HepG2 (cell line): Measurements from ENCODE around the gene ANKRD27. TPM values are rescaled to one million over a fixed set of nuclear protein-coding genes. Genes with fewer than 3 reads are reported as not detected.

Experiments
- ARNT2 ChIP-seq: sonication (generic); formaldehyde crosslinking; IDR thresholded peaks from 2 replicates; pipeline ENCODE4 v1.8.0; 2022; ENCODE audit warnings: mild to moderate bottlenecking, low read depth, missing genetic modification reagents, moderate library complexity
- FOXA3 ChIP-seq: IDR thresholded peaks from 2 replicates; pipeline ENCODE4 v1.6.1; 2016; ENCODE audit warnings: missing genetic modification reagents, missing compliant biosample characterization
- GATA4 ChIP-seq: sonication (generic); IDR thresholded peaks from 2 replicates; pipeline ENCODE4 v1.6.1; 2016; ENCODE audit warnings: antibody characterized with exemption, low read depth, borderline replicate concordance
- GATAD1 ChIP-seq: IDR thresholded peaks from 2 replicates; pipeline ENCODE4 v1.6.1; 2016; ENCODE audit warnings: missing genetic modification reagents, missing compliant biosample characterization
- JUN ChIP-seq: sonication (generic); formaldehyde crosslinking; IDR thresholded peaks from 2 replicates; pipeline ENCODE4 v1.4.0; 2020; ENCODE audit warnings: mild to moderate bottlenecking, missing genetic modification reagents
- KLF12 ChIP-seq: sonication (generic); formaldehyde crosslinking; IDR thresholded peaks from 2 replicates; pipeline ENCODE4 v1.4.0; 2020; ENCODE audit warnings: missing genetic modification reagents, borderline replicate concordance
- MTA3 ChIP-seq: sonication (generic); formaldehyde crosslinking; IDR thresholded peaks from 2 replicates; pipeline ENCODE4 v1.4.0; 2020; ENCODE audit warnings: missing genetic modification reagents
- NFE2L2 ChIP-seq: fragments of 150-350 bp; IDR thresholded peaks from 2 replicates; pipeline ENCODE4 v1.6.1; 2014; ENCODE audit warnings: low read length
- NFIC ChIP-seq: IDR thresholded peaks from 2 replicates; pipeline ENCODE4 v1.6.1; 2012; ENCODE audit warnings: mild to moderate bottlenecking, low read length, inconsistent platforms
- PHF21A ChIP-seq: sonication (generic); formaldehyde crosslinking; IDR thresholded peaks from 2 replicates; pipeline ENCODE4 v1.5.0; 2020; ENCODE audit warnings: mild to moderate bottlenecking, missing genetic modification reagents
- ZIK1 ChIP-seq: sonication (generic); formaldehyde crosslinking; IDR thresholded peaks from 2 replicates; pipeline ENCODE4 v1.5.0; 2020; ENCODE audit warnings: mild to moderate bottlenecking, low read depth, missing genetic modification reagents, borderline replicate concordance
- ZNF547 ChIP-seq: sonication (generic); formaldehyde crosslinking; IDR thresholded peaks from 2 replicates; pipeline ENCODE4 v1.5.1; 2020; ENCODE audit warnings: mild to moderate bottlenecking, missing genetic modification reagents
- ZNF549 ChIP-seq: sonication (generic); formaldehyde crosslinking; IDR thresholded peaks from 2 replicates; pipeline ENCODE4 v1.5.0; 2020; ENCODE audit warnings: missing genetic modification reagents
- ZNF598 ChIP-seq: sonication (generic); formaldehyde crosslinking; IDR thresholded peaks from 2 replicates; pipeline ENCODE4 v1.5.1; 2020; ENCODE audit warnings: mild to moderate bottlenecking, missing genetic modification reagents, borderline replicate concordance
- ZNF687 ChIP-seq: sonication (generic); formaldehyde crosslinking; IDR thresholded peaks from 2 replicates; pipeline ENCODE4 v1.5.1; 2020; ENCODE audit warnings: mild to moderate bottlenecking, missing genetic modification reagents, moderate library complexity
- ZNF883 ChIP-seq: sonication (generic); formaldehyde crosslinking; IDR thresholded peaks from 2 replicates; pipeline ENCODE4 v1.5.1; 2020; ENCODE audit warnings: mild to moderate bottlenecking, missing genetic modification reagents; ENCODE audit errors: not compliant biosample characterization
- polyA plus RNA-seq, 8 experiments: library from polyadenylated mRNA; depleted of rRNA in 3 of 8; stranded (reverse) in 7 of 8; unstranded in 1 of 8; fragments of >200 nt; fragmentation: Illumina TruSeq in 4 of 8; extraction: Trizol in 4 of 8; gene quantifications; 2 replicates each; pipeline versions ENCODE4 v1.2.1 to v1.2.3, GENCODE V29; 2011 to 2016; ENCODE audit warnings: low read depth in 4 of 8, missing spikeins in 1 of 8, mixed read lengths in 1 of 8; ENCODE audit not compliant: insufficient read depth in 1 of 8
- total RNA-seq, 5 experiments: library from RNA; depleted of rRNA; stranded (reverse); fragments of >200 nt; fragmentation: Illumina TruSeq; extraction: Trizol; gene quantifications; 2 replicates each; pipeline ENCODE4 v1.2.3, GENCODE V29; 2016; ENCODE audit warnings: low read depth in 1 of 5
- TF ChIP-seq, protein P1 (sequence below): sonication (generic); formaldehyde crosslinking; IDR thresholded peaks from 2 replicates; pipeline ENCODE4 v1.9.0; 2022; ENCODE audit warnings: missing genetic modification reagents, mild to moderate bottlenecking, borderline replicate concordance
- TF ChIP-seq, protein P2 (sequence below): sonication (generic); formaldehyde crosslinking; IDR thresholded peaks from 2 replicates; pipeline ENCODE4 v1.5.0; 2020; ENCODE audit warnings: missing genetic modification reagents
- TF ChIP-seq, protein P3 (sequence below): sonication (generic); formaldehyde crosslinking; IDR thresholded peaks from 2 replicates; pipeline ENCODE4 v1.8.0; 2022; ENCODE audit warnings: low read depth, missing genetic modification reagents

ANKRD27 gene
- total and polyA plus RNA-seq, 2 of the 13 experiments (the other 11 are each of a cell fraction or from before 2014, with no cell fraction given) = 22.2 to 23.7 TPM

DNA sequence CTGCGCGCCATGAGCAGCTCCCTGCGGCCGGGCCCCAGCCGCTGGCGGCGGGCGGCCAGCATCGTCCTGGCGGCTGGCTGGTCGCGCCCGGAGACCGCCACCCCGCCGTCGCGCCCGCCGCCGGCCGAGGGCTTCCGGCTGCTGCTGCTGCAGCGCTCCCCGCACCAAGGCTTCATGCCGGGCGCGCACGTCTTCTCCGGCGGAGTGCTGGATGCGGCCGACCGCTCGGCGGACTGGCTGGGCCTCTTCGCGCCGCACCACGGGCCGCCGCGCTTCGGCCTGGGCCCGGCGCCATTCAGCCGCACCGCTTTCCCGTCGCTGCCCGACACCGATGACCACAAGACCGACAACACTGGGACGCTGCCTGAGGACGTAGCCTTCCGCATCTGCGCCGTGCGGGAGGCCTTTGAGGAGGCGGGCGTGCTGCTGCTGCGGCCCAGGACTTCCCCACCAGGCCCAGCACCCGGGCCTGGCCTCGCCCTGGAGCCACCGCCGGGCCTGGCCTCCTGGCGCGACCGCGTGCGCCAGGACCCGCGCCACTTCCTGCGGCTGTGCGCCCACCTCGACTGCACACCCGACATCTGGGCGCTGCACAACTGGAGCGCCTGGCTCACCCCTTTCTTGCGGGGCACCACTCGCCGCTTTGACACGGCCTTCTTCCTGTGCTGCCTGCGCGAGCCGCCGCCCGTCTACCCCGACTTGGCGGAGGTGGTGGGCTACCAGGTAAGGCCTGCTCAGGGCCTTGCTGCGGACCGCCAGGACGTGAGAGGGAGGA lies 17.2 kb upstream of the ANKRD27 start (continued):
- TF ChIP-seq, protein P1, sequence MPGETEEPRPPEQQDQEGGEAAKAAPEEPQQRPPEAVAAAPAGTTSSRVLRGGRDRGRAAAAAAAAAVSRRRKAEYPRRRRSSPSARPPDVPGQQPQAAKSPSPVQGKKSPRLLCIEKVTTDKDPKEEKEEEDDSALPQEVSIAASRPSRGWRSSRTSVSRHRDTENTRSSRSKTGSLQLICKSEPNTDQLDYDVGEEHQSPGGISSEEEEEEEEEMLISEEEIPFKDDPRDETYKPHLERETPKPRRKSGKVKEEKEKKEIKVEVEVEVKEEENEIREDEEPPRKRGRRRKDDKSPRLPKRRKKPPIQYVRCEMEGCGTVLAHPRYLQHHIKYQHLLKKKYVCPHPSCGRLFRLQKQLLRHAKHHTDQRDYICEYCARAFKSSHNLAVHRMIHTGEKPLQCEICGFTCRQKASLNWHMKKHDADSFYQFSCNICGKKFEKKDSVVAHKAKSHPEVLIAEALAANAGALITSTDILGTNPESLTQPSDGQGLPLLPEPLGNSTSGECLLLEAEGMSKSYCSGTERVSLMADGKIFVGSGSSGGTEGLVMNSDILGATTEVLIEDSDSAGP = 0 out of 2 replicates have a peak, but pooled peaks have one; percentile 10
- no peak for TF ChIP-seq MTA3 (CRISPR knock-in tag)
- TF ChIP-seq, protein P2, sequence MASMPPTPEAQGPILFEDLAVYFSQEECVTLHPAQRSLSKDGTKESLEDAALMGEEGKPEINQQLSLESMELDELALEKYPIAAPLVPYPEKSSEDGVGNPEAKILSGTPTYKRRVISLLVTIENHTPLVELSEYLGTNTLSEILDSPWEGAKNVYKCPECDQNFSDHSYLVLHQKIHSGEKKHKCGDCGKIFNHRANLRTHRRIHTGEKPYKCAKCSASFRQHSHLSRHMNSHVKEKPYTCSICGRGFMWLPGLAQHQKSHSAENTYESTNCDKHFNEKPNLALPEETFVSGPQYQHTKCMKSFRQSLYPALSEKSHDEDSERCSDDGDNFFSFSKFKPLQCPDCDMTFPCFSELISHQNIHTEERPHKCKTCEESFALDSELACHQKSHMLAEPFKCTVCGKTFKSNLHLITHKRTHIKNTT (CRISPR knock-in tag) = no peak
- no peak for TF ChIP-seq ZNF549 (CRISPR knock-in tag)
- TF ChIP-seq JUN (CRISPR knock-in tag) = no peak
- 0 out of 2 replicates have a peak, but pooled peaks have one; percentile 23 for TF ChIP-seq ZNF547
- TF ChIP-seq NFIC = no peak
- TF ChIP-seq GATA4 = no peak
- peak; percentile 11; the same call in 1 of the 2 replicates for TF ChIP-seq GATAD1 (CRISPR knock-in tag)
- peak; percentile 25; the same call in 1 of the 2 replicates for TF ChIP-seq KLF12 (CRISPR knock-in tag)
- TF ChIP-seq ZNF687 (CRISPR knock-in tag) = peak; percentile 96
- no peak for TF ChIP-seq NFE2L2
- peak; percentile 6 for TF ChIP-seq ARNT2 (CRISPR knock-in tag)
- peak; percentile 8; the same call in 1 of the 2 replicates for TF ChIP-seq ZIK1 (CRISPR knock-in tag)
- TF ChIP-seq ZNF598 (CRISPR knock-in tag) = peak; percentile 69; the same call in 1 of the 2 replicates
- TF ChIP-seq PHF21A (CRISPR knock-in tag) = 0 out of 2 replicates have a peak, but pooled peaks have one; percentile 10
- TF ChIP-seq FOXA3 (CRISPR knock-in tag) = 0 out of 2 replicates have a peak, but pooled peaks have one; percentile 21
- TF ChIP-seq ZNF883 (CRISPR knock-in tag) = peak; percentile 73
- TF ChIP-seq, protein P3, sequence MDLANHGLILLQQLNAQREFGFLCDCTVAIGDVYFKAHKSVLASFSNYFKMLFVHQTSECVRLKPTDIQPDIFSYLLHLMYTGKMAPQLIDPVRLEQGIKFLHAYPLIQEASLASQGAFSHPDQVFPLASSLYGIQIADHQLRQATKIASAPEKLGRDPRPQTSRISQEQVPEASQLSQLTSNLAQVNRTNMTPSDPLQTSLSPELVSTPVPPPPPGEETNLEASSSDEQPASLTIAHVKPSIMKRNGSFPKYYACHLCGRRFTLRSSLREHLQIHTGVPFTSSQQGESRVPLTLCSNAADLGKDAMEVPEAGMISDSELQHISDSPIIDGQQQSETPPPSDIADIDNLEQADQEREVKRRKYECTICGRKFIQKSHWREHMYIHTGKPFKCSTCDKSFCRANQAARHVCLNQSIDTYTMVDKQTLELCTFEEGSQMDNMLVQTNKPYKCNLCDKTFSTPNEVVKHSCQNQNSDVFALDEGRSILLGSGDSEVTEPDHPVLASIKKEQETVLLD (CRISPR knock-in tag) = peak; percentile 46; the same call in 1 of the 2 replicates
